HG02840 (cell line): ENCODE results near the gene IL1R1.

Experiments
- ATAC-seq: cut with Tn5 transposase; IDR thresholded peaks from one replicate; pipeline ENCODE4 v1.9.1; 2021; ENCODE audit warnings: mild to moderate bottlenecking, moderate library complexity, moderate number of reproducible peaks; ENCODE audit not compliant: unreplicated experiment, low FRiP score

The IL1R1 gene

DNA sequence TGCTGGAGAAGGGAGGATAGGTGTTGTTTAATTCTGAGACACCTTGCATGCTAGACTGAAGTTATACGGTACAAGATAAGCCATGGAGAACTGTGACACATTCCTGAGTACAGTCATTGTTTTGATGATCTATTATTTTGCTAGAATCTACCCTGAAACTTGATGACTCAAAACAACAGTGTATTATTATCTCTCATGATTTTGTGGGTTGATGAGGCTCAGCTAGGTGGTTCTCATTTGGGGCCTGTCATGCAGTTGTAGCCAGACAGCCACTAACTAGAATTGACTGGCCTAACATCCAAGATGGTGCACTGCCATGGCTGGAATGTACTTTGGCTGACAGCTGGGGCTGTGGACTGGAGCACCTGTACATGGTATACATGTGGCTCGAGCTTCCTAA, 5.4 kb upstream of the IL1R1 start:
- ATAC-seq, result no peak

DNA sequence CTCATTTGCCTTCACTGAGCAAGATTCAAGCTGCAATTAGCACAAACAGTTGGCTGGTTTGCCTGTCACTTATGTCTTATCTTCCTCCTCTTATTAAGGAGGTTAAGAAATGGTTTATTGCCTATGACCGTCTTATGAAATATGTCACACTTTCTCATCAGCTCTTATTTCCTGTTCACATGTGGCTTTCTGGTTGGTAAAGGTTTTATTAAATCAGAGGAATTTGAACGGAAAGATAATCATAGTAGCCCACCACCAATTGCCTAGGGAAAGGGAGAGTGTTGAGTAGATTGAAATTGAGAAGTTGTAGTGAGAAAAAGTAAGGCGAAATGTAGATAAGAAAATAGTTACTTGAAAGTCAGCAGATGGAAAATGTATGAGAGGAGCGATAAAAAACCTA, 4.2 kb upstream of the IL1R1 start:
- no peak for ATAC-seq

DNA sequence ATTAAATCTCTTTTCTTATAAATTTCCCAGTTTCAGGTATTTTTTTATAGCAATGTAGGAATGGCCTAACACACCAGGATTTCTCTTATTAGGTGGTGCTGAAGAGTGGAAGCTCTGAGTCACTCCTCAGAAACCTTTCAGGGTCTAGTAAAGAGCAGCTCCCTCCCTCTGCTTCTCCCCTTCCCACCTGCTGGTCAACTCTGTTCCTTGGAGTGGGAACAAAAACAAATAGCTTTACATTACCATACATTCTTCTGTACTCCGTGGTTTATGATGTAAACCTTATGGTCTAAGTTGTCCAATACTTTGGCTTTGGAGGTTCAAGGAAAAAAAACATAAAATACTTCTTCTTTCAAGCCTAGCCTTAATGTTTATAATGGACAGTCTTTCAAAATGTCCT, 2.7 kb upstream of the IL1R1 start:
- no peak for ATAC-seq

DNA sequence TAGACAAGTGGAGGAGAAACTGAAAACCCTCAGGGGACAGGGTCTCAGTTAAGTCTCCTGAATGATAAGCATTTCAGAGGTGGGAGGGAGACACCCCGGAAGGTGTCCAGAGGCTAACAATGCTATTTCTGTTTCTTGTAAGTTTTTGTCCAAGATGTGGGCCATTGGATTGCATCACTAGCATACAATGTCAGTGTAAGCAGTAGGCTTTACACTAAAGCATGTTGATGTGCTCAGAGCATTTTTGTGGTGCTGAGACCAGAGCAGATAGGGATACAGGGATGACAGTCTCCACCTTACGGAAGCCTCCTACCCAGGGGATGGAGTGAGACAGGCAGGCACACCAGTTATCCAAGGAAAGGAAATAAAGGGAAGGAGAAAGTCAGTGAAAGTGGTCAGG, 2.2 kb upstream of the IL1R1 start:
- ATAC-seq, result no peak

DNA sequence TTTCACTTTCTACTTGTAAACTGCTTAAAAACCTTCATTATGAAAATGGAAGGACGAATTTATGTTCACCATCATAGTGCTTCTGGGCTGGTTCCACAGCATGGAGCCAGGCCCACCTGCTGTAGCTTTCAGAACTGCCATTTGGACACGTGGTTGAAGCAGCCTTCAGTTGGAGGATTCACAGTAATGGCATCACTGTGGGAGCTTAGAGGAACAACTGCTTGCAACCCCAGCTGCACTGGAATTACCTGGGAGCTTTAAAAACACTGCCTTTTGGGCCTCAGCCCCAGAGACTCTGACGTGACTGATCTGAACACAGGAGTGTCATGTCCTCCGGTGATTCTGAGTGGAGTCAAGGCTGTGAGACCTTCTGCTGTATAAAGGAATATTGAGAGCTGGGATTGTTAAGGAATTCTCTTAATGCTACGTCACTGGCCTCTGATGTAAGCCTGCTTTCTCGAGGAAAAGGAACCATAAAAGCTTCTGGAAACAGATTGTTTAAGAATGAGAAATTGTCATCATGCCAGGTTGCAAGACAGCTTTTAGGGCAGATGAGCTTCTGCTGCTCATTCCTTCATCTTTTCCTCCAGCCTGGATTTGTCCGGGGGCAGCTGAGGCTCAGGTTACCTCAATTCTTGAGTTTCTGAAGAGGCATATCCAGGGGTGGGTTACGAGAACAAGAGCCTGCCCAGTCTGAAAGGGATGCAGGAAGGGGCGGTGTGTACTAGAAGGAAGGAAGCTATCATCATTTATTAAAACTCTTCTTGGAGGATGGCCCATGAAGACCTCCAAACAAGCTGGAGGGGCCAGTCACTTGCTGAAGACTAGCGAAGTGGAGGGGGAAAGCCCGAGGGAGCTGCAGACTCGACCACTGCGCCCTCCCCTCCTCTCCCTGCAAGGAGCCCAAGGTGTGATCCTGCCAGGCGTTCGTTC, 1.3 kb upstream of the IL1R1 start:
- ATAC-seq, result no peak

DNA sequence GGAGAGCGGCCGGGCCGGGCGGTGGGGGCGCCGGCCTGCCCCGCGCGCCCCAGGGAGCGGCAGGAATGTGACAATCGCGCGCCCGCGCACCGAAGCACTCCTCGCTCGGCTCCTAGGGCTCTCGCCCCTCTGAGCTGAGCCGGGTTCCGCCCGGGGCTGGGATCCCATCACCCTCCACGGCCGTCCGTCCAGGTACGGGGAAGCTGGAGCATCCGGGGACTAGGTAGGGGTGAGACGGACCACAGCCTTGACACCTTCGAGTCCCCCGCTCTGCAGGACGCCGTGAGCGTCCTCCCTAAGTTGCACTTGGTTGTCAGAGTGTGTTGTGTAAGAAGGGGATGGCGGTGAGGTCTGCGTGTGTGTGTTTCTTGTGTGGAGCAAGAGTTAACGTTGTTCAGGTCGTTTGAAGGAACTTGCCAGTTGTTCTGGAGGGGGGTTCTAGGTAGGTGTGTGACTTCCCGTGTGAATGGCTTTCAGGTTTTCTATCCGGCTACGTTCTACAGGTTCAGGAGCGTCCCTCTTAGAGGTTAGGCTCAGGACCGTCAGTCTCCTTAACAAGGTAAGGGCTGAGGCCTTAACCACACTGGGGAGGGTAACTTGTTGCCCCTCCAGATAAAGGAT, 393 bp downstream of the IL1R1 start:
- no peak for ATAC-seq

DNA sequence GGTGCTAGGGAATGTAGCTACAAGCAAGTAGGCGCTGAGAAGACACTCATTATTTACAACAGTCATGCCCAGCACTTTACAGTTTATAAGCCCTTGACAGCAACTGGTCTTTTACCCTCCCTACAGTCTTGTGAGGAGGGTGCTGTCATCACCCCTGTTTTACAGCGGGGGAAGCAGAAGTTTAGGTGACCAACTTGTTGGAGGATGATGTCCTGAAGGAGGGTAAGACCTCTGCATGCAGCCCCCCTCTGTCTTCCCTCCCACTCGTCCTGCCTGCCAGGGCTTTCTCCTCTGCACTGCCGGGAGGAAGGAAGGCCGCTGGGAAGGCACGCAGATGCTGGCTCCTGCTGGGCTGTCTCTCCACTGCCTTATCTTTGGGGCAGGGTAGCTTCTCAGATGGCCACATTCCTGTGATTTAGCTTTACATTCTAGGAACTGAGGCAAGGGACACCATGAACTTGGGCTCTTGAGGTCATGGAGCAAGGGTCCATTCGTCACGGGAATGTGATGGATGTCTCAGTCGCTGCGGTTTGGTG, 972 bp downstream of the IL1R1 start:
- ATAC-seq, result no peak

DNA sequence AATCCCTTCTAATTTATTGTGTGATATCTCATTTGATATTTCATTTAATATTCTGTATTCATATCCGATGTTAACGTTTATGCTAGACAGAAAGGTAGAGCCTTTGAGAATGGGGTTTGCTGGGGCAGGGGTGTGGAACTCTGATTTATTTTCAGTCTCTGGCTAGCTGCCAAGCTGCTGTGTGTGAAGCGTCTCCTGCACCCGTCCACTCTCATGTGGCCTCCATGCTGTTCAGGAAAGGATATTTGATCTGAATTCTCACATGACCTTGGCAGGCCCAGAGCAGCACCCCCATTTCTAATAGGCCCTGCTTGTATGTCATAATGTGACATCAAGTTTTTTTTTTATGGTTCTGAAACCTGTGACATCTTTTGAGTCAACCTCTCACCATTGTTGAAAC, 1.6 kb downstream of the IL1R1 start:
- no peak for ATAC-seq

DNA sequence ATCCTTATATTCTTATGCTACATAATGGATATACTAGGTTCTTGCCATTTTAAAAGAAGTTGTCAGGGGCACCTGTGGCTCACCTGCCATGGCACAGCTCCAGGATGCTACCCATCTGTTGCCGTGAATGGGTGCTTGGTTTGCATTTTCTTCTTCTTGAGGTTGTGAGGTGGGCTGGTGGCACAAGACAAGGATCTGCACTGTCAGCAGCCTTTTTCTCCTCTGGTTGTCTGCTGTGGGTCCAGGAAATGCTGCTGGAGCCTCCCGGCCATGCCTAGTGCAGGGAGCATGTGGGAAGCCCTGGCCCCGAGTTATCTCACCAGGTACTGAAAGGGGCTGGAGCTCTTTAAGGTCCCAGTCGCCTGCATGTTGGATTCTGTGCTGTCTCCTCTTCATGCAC, 2.6 kb downstream of the IL1R1 start:
- ATAC-seq, result no peak

DNA sequence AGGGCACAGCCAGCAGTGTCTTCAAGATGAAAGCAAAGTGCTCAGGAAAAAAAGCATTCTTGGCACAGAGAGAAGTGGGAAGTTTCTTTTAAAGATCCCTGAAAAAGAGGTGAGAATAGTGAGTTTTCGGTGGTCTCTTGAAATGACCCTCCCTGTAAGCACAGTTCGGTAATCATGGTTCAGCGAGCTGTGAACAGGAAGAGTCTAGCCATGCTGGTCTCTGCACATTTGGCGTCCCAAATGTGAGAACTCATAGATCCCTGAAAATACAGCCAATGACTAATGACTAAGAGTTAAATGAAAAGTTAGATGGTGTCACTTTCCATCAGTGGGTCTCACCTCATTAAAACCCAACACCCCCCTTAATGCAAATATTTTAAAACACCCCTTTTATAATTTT, 3.4 kb downstream of the IL1R1 start:
- no peak for ATAC-seq

DNA sequence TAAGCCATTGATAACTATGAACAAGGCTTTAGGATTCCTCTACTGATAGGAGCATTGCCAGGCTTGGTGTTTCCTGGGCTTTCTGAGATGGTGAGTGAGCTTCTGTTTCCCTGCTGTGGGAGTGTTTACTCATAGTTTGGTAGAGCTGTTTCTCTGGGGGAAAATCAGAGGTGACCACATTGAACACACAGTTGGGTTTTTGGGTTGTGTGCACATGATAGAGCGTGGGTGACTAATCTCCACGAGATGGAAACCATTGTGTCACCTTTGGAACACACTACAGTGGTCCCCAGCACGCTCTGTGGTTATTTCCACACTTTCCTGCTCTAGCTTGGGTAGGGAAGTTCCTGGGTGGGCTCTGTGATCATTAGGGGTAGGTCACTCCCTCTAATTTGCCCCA, 5.4 kb downstream of the IL1R1 start:
- no peak for ATAC-seq

DNA sequence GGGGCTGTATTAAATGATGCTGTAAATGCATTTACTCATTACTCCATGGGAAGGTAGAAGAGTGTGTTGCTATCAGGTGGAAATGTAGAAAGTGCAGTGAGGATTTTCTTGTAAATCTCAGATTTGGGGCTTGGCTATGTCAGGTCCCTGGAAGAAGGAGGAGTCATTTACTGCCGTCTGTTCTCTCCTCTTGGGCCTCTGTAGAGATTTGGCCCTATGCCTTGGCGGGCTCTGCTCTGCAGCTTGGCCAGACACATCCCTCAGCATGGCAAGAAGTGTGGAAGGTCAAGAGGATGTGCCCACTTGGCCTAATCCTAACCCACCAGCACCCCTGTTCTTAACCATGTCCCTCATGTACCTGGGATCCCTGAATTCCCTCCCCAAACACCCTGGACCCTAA, 6.7 kb downstream of the IL1R1 start:
- no peak for ATAC-seq

DNA sequence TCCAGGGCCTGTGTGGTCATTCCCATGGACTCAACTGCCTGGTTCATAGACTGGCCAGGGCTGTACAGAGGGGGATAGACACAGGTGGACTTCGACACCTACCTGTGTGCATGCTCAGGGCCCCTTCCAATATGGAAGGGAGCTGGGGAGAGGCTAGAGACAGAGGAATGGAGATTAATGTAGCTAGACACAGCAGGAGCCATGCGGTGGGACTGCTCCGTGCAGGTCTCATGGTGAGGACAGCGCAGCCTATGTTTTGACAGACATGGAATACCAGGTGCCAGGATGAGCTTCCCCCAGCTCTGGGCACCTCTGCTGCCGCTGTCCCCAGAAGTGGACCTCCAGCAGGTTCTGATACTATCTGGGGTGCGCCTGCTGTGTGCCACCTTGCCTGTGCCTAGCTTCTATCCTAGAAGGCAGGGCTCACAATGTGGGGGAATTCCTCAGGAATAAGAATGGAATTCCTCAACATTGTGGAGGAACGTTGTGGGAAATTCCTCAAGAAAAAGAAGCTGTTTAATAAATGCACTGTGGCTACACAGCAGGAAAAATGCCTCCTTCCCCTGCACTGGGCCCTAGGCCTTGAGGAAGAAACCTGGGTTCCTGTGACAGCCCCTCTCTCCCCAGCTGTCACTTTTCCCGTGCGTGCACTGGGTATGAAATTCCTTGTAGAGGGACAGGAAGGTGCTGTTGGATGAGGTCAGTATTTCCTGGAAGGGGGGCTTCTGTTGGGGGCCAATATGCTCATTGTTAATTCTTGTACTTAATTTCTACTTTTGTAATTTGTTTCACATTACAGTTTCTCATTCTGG, 7.3 kb downstream of the IL1R1 start:
- no peak for ATAC-seq

DNA sequence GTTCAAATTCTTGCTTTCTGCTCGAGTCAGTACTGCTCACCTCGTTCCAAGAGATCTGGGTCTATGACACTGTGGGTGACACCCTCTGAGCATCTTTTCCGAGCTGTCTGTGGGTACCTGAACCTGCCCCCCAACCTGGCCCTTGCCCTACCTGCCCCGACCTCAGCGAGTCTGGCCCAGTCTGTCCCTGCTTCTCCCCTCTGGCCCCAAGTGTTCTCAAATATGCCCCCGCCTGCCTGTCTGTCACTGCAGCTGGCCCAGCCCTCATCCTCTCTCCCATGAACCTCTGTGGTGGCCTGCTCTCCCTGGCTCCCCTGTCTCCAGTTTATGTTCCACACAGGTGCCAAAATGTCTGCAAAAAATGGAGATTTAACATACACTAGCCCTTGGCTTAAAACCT, 11.8 kb downstream of the IL1R1 start:
- ATAC-seq, result no peak

DNA sequence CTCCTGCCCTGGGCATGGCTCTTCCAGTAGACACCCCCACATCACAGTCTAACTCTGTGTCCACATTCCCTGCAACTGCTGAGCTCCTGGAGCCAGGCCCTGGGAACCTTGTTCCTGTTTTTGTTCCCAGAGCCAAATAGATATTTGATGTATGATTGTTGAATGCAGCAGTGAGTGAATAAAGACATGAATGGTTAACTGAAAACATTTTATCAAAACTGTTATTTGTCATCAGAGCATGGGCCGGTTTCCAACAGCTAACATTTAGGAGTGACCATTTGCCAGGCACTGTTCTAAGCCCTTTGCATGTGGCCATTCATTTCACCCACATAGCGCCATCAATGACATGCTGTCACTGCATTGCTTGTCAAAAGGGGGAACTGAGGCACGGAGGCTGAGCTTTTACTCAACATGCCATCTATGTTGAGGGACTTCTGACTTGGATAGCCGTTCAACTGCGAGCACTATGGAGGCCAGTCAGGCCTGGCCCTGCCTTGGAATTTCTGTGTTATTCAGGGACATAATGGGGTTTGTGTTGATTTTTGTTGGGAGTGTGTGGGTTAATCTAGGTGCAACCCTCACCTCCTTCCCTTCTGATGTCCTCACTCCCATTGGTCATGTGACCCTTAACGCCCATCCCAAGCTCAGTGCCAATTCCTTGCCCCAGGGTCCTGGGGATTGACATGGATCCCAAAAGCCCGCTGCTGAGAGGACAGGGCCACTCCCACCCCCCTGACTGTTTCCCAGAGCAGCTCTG, 12.6 kb downstream of the IL1R1 start:
- no peak for ATAC-seq

DNA sequence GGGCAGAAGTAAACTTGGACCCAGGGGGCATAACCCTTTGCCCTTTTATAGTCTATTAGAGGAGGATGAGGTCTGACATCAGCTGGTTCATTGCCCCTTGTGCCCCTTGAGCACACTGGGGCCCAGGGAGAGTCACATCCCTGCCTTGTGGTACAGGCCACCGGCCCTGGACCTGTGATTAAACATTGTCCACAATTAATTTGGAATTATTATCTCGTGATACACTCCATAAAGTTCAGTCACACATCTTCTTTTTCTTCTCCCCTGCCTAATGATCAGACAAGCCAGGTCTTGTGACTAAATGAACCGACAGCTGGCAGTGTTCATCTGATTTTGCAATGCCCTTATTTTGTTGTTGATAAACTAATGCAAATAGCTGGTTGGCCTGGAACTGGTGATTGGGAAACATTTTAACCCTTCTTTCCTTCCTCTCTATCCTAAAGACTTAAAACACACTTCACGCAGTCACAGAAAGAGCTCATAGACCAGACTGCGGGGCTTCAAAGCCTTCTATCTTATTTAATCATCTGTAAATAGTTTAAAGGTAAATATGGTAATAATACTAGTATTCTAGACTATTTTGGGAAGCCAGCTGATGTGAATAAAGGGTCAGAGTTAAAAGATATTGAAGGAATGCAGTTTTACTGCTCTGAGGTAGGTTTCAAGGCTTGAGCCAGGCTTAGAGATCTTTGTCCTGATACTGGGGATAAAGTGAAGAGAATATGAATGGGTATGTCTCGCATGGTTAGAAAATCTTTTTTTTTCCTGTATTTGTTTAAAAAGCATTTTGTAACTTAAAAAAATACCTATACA, 13.4 kb downstream of the IL1R1 start:
- ATAC-seq, result no peak

DNA sequence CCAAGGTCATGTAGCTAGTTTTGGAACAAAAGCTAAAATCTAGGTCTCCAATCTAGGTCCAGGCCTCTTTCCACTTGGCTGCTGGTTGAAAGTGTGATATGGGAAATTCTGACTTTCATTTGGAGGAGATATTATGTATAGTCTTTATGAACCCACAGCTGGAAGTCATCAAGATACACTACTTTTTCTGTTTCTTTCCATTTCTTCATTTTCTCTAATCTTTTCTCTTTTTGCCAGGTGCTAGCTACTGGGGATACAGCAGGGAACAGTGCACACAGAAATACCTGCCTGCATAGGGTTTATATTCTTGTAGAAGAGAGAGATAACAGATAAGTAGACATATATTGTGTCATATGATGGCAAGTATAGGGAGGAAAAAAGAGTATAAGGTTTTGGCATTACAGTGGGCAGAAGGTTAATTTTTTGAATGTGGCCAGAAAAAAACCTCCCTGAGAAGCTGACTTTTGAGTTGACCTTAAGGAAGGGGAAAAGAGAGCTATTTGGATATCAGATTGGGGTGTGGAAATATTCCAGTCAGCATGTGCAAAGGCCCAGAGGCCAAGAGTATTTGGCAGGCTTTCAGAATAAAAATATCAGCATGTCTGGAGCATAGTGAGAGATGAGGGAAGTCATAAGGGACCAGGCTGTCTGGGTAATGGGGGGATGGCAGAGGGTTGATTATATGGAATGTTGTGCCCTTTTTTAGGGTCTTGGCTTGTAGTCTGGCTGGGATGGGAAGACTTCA, 15.6 kb downstream of the IL1R1 start:
- ATAC-seq, result no peak

DNA sequence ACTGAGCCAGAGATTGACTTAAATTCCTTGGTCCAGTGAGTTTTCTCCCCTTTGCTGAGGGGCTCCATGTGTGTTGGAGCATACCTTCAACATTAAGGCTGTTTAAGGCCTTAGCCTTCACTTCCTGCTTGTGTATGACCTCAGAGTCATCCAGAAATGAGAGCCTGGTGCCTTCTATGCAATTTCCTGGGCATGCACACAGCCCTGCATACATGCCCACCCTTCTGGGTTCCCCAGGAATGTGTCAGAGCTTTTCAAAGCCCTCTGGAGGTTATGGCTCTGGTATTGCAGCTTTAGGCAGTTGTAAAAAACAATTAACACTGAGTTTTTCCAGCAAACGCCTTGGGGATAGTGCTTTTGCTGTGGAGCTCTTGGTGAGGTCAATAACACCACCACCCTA, 16.7 kb downstream of the IL1R1 start:
- ATAC-seq, result no peak
